H9 (cell line): Measurements from ENCODE around the gene INPP5A. TPM values are rescaled to one million over a fixed set of nuclear protein-coding genes. Genes with fewer than 3 reads are reported as not detected.

Experiments used
- DNase-seq: peaks from one replicate; pipeline ENCODE4 v3.0.0-alpha.2; 2017
- H2AFZ ChIP-seq: one replicate; pipeline ENCODE4 v1.6.1; 2013; ENCODE audit warnings: mild to moderate bottlenecking, low read length, control low read depth, moderate library complexity
- H2AK5ac ChIP-seq: 2 replicates; pipeline ENCODE4 v1.6.1; 2013; ENCODE audit warnings: low read length, control low read depth, mixed read lengths; ENCODE audit not compliant: insufficient read length
- H2BK120ac ChIP-seq: one replicate; pipeline ENCODE4 v1.6.1; 2013; ENCODE audit warnings: low read depth, mild to moderate bottlenecking, low read length, control low read depth, inconsistent platforms; ENCODE audit not compliant: poor library complexity, severe bottlenecking
- H2BK12ac ChIP-seq: 2 replicates; pipeline ENCODE4 v1.6.1; 2013; ENCODE audit warnings: low read length, control low read depth, mixed read lengths, low read depth; ENCODE audit not compliant: insufficient read length
- H2BK15ac ChIP-seq: 2 replicates; pipeline ENCODE4 v1.6.1; 2013; ENCODE audit warnings: low read depth, low read length, control low read depth
- H2BK20ac ChIP-seq: one replicate; pipeline ENCODE4 v1.6.1; 2013; ENCODE audit warnings: low read depth, mild to moderate bottlenecking, low read length, control low read depth, inconsistent platforms; ENCODE audit not compliant: poor library complexity, severe bottlenecking
- H2BK5ac ChIP-seq: 2 replicates; pipeline ENCODE4 v1.6.1; 2013; ENCODE audit warnings: low read length, control low read depth, mixed read lengths; ENCODE audit not compliant: insufficient read length
- H3K14ac ChIP-seq: 2 replicates; pipeline ENCODE4 v1.6.1; 2013; ENCODE audit warnings: low read length, control low read depth; ENCODE audit not compliant: insufficient read depth
- H3K18ac ChIP-seq: 2 replicates; pipeline ENCODE4 v1.6.1; 2013; ENCODE audit warnings: low read depth, mild to moderate bottlenecking, mixed read lengths, low read length, control low read depth; ENCODE audit not compliant: insufficient read length
- H3K23ac ChIP-seq: 2 replicates; pipeline ENCODE4 v1.6.1; 2013; ENCODE audit warnings: low read length, control low read depth, mixed read lengths, low read depth; ENCODE audit not compliant: insufficient read length
- H3K23me2 ChIP-seq: 2 replicates; pipeline ENCODE4 v1.6.1; 2013; ENCODE audit warnings: low read depth, mild to moderate bottlenecking, mixed read lengths, low read length, control low read depth; ENCODE audit not compliant: insufficient read length, poor library complexity, severe bottlenecking
- H3K27ac ChIP-seq: 2 replicates; pipeline ENCODE4 v1.5.1; 2013; ENCODE audit warnings: low read length, control low read depth, mixed read lengths, low read depth; ENCODE audit not compliant: insufficient read length
- H3K27me3 ChIP-seq: 2 replicates; pipeline ENCODE4 v1.6.1; 2013; ENCODE audit warnings: low read length, control low read depth, inconsistent platforms; ENCODE audit not compliant: insufficient read depth
- H3K4ac ChIP-seq: 2 replicates; pipeline ENCODE4 v1.6.1; 2013; ENCODE audit warnings: low read depth, mild to moderate bottlenecking, control low read depth, inconsistent platforms, low read length, moderate library complexity
- H3K4me1 ChIP-seq: 2 replicates; pipeline ENCODE4 v1.6.1; 2013; ENCODE audit warnings: low read length, control low read depth, inconsistent platforms; ENCODE audit not compliant: insufficient read depth
- H3K4me2 ChIP-seq: 2 replicates; pipeline ENCODE4 v1.6.1; 2013; ENCODE audit warnings: low read length, control low read depth, mixed read lengths; ENCODE audit not compliant: insufficient read length, insufficient read depth
- H3K56ac ChIP-seq: 2 replicates; pipeline ENCODE4 v1.6.1; 2013; ENCODE audit warnings: low read depth, mild to moderate bottlenecking, mixed read lengths, low read length, control low read depth; ENCODE audit not compliant: insufficient read length
- H3K79me1 ChIP-seq: 2 replicates; pipeline ENCODE4 v1.6.1; 2013; ENCODE audit warnings: low read depth, mild to moderate bottlenecking, moderate library complexity, low read length, control low read depth, inconsistent platforms; ENCODE audit not compliant: insufficient read depth, poor library complexity, severe bottlenecking
- H3K79me2 ChIP-seq: 2 replicates; pipeline ENCODE4 v1.6.1; 2013; ENCODE audit warnings: low read length, control low read depth, inconsistent platforms; ENCODE audit not compliant: insufficient read depth
- H3K9ac ChIP-seq: 2 replicates; pipeline ENCODE4 v1.6.1; 2013; ENCODE audit warnings: low read length, control low read depth, mixed read lengths; ENCODE audit not compliant: insufficient read length; ENCODE audit errors: extremely low read depth
- H3K9me3 ChIP-seq: one replicate; pipeline ENCODE4 v1.6.1; 2013; ENCODE audit warnings: low read depth, low read length, inconsistent platforms; ENCODE audit not compliant: control insufficient read depth
- H3T11ph ChIP-seq: one replicate; pipeline ENCODE4 v1.6.1; 2013; ENCODE audit warnings: mild to moderate bottlenecking, low read length, control low read depth, inconsistent platforms
- H4K20me1 ChIP-seq: one replicate; pipeline ENCODE4 v1.6.1; 2013; ENCODE audit not compliant: control insufficient read depth, insufficient read length, insufficient read depth
- H4K5ac ChIP-seq: 2 replicates; pipeline ENCODE4 v1.6.1; 2013; ENCODE audit warnings: low read depth, mild to moderate bottlenecking, mixed read lengths, low read length, control low read depth; ENCODE audit not compliant: insufficient read length
- H4K8ac ChIP-seq: replicated peaks from 2 replicates; pipeline ENCODE4 v1.6.1; 2013; ENCODE audit warnings: low read length, control low read depth, mixed read lengths, low read depth; ENCODE audit not compliant: insufficient read length
- H4K91ac ChIP-seq: 2 replicates; pipeline ENCODE4 v1.6.1; 2013; ENCODE audit warnings: low read depth, mild to moderate bottlenecking, moderate library complexity, mixed read lengths, low read length, control low read depth; ENCODE audit not compliant: insufficient read length
- H3K27ac Mint-ChIP-seq, 3 experiments: 2 replicates in 2 of 3; 3 replicates in 1 of 3; pipeline ENCODE4 v1.8.0; 2020 to 2021; ENCODE audit warnings: mixed read lengths in 3 of 3, mild to moderate bottlenecking in 1 of 3, moderate library complexity in 1 of 3
- H3K27me3 Mint-ChIP-seq: 2 replicates; pipeline ENCODE4 v1.8.0; 2021; ENCODE audit warnings: low read depth, mild to moderate bottlenecking, moderate library complexity, mixed read lengths
- H3K36me3 Mint-ChIP-seq, 3 experiments: 2 replicates in 2 of 3; 3 replicates in 1 of 3; pipeline ENCODE4 v1.8.0; 2020 to 2021; ENCODE audit warnings: low read depth in 3 of 3, mixed read lengths in 3 of 3; ENCODE audit not compliant: insufficient read depth in 1 of 3
- H3K4me1 Mint-ChIP-seq, 2 experiments: 2 replicates each; pipeline ENCODE4 v1.8.0; 2020; ENCODE audit warnings: mixed read lengths in 2 of 2
- H3K4me3 Mint-ChIP-seq, 2 experiments: 2 replicates in 1 of 2; 3 replicates in 1 of 2; pipeline ENCODE4 v1.8.0; 2020 to 2021; ENCODE audit warnings: mild to moderate bottlenecking in 2 of 2, mixed read lengths in 2 of 2, moderate library complexity in 1 of 2
- H3K9me3 Mint-ChIP-seq, 2 experiments: 2 replicates in 1 of 2; 3 replicates in 1 of 2; pipeline ENCODE4 v1.8.0; 2020; ENCODE audit warnings: mild to moderate bottlenecking in 2 of 2, mixed read lengths in 2 of 2, moderate library complexity in 1 of 2
- CTCF ChIP-seq: fragments of 200-600 bp; sonication (generic); conservative IDR thresholded peaks from 3 replicates; pipeline ENCODE4 v1.8.0; 2021; ENCODE audit warnings: antibody characterized with exemption, mild to moderate bottlenecking
- WGBS: extraction: QIAGEN DNeasy Blood & Tissue Kit; methylation state at CpG from one replicate; pipeline ENCODE4 v1.1.7; 2013; ENCODE audit warnings: missing lambda C conversion rate, low lambda C conversion rate, mixed read lengths; ENCODE audit not compliant: insufficient read length; ENCODE audit errors: extremely low coverage; 5-methylcytosine and 5-hydroxymethylcytosine counted together
- total RNA-seq: library from RNA; stranded (reverse); gene quantifications from 2 replicates; pipeline ENCODE4 v1.2.1, GENCODE V29; 2021

Gene INPP5A
- total RNA-seq, 1 experiment from 2014 or later: 17.7 TPM

- Histone ChIP-seq H4K5ac (no peak overlapping the region), H3K79me2 (no peaks in the 10 kb centered on the region), H3K4me1 (0 out of 2 replicates have a peak, but pooled peaks cover 3% of the 10 kb centered on the region), H4K20me1 (no peaks in the 10 kb centered on the region), H3K18ac (no peak overlapping the region), H3K4me2 (no peak overlapping the region), H2BK120ac (no peak overlapping the region), H2BK12ac (no peak overlapping the region), H3K9me3 (no peaks in the 10 kb centered on the region), H3K4ac (no peak overlapping the region), H3K79me1 (no peaks in the 10 kb centered on the region), H3K27ac (no peak overlapping the region), H3K9ac (no peak overlapping the region), H3K23me2 (peaks cover 7% of the 10 kb centered on the region), H3T11ph (no peak overlapping the region), H3K23ac (no peak overlapping the region), H2BK15ac (no peak overlapping the region), H3K14ac (no peak overlapping the region), H4K8ac (no peak overlapping the region), H2BK20ac (no peak overlapping the region), H2AFZ (no peak overlapping the region), H3K56ac (no peak overlapping the region), H2BK5ac (no peak overlapping the region), H2AK5ac (no peak overlapping the region), H4K91ac (no peak overlapping the region), H3K27me3 (peaks cover 73% of the 10 kb centered on the region)
- TF ChIP-seq CTCF: no peak
- Mint-ChIP-seq H3K4me3 (peak overlapping the region in 1 of 2 experiments; percentile 66; a peak in 4 of 5 replicates), H3K27me3 (peaks cover 85% of the 10 kb centered on the region), H3K4me1 (peaks cover 14 to 18% of the 10 kb centered on the region in 2 experiments), H3K27ac (no peak overlapping the region), H3K9me3 (no peaks in the 10 kb centered on the region), H3K36me3 (peaks cover 0 to 3% (median 0%) of the 10 kb centered on the region in 3 experiments; a peak in 3 of 7 replicates)
- DNase-seq: peak; percentile 60
- WGBS: no CpG with 5 or more reads among the region's 111 CpGs
Measured at GRCh38 chr10:132784866-132785722, 247.5 kb downstream of the INPP5A start.
